Measurements from ENCODE around the gene ELP2.
"Not testable (repeated sequence)": the region's sequence is repeated elsewhere in the genome, so short reads cannot be mapped to it uniquely, and the experiment has no call there.

The ELP2 gene

GRCh38 chr18:36129300-36130038 is at the start of gene ELP2, which contains the start of gene SLC39A6:
ELP2 (plus strand) TSS chr18:36129899; CDS start chr18:36129934, 35 bp downstream.
SLC39A6 (minus strand) TSS chr18:36129340; CDS start chr18:36127007, 2,333 bp downstream.
- H3K27ac ChIP-seq (ENCODE audit: low read depth, low read length): peak within 1 kb of the TSS; percentile 100
- H3K9me3 ChIP-seq (ENCODE audit: control insufficient read depth in 1 of 2, low read length in 2 of 2): no peaks in the 10 kb centered on the region
- H3K36me3 ChIP-seq (ENCODE audit: control insufficient read depth in 1 of 2, insufficient read depth in 2 of 2, low read length in 2 of 2): peaks cover 3 to 11% of the 10 kb centered on the region in 2 donors
- peaks cover 14 to 27% of the 10 kb centered on the region in 2 donors for H3K4me1 ChIP-seq (ENCODE audit: control insufficient read depth in 1 of 2, insufficient read depth in 2 of 2, low read length in 2 of 2)
- H3K9ac ChIP-seq (ENCODE audit: low read depth in 1 of 2, low read length in 2 of 2): peak within 1 kb of the TSS; percentile 93 to 95
- H3K4me3 ChIP-seq (ENCODE audit: low read depth in 1 of 2, low read length in 2 of 2): peak within 1 kb of the TSS; percentile 91 to 99
- no peaks in the 10 kb centered on the region for H3K27me3 ChIP-seq (ENCODE audit: control insufficient read depth in 1 of 2, insufficient read depth in 2 of 2, low read length in 2 of 2)

- not testable (repeated sequence) for H3K4me3 ChIP-seq (ENCODE audit: low read depth in 1 of 2, low read length in 2 of 2); H3K36me3 ChIP-seq (ENCODE audit: control insufficient read depth in 1 of 2, insufficient read depth in 2 of 2, low read length in 2 of 2); H3K27ac ChIP-seq (ENCODE audit: low read depth, low read length); H3K4me1 ChIP-seq (ENCODE audit: control insufficient read depth in 1 of 2, insufficient read depth in 2 of 2, low read length in 2 of 2); H3K9me3 ChIP-seq (ENCODE audit: control insufficient read depth in 1 of 2, low read length in 2 of 2); H3K9ac ChIP-seq (ENCODE audit: low read depth in 1 of 2, low read length in 2 of 2); H3K27me3 ChIP-seq (ENCODE audit: control insufficient read depth in 1 of 2, insufficient read depth in 2 of 2, low read length in 2 of 2)
Measured at GRCh38 chr18:36081118-36081517, 48.6 kb upstream of the ELP2 start.

- no peaks in the 10 kb centered on the region for H3K36me3 ChIP-seq (ENCODE audit: control insufficient read depth in 1 of 2, insufficient read depth in 2 of 2, low read length in 2 of 2)
- H3K27ac ChIP-seq (ENCODE audit: low read depth, low read length): no peak overlapping the region
- H3K4me1 ChIP-seq (ENCODE audit: control insufficient read depth in 1 of 2, insufficient read depth in 2 of 2, low read length in 2 of 2): no peaks in the 10 kb centered on the region
- no peak overlapping the region for H3K4me3 ChIP-seq (ENCODE audit: low read depth in 1 of 2, low read length in 2 of 2)
- H3K27me3 ChIP-seq (ENCODE audit: control insufficient read depth in 1 of 2, insufficient read depth in 2 of 2, low read length in 2 of 2): no peaks in the 10 kb centered on the region
- no peak overlapping the region for H3K9ac ChIP-seq (ENCODE audit: low read depth in 1 of 2, low read length in 2 of 2)
- H3K9me3 ChIP-seq (ENCODE audit: control insufficient read depth in 1 of 2, low read length in 2 of 2): no peaks in the 10 kb centered on the region
Measured at GRCh38 chr18:36083729-36084128, 46.0 kb upstream of the ELP2 start.

- Histone ChIP-seq H3K9ac (ENCODE audit: low read depth in 1 of 2, low read length in 2 of 2) (no peak overlapping the region), H3K36me3 (ENCODE audit: control insufficient read depth in 1 of 2, insufficient read depth in 2 of 2, low read length in 2 of 2) (no peaks in the 10 kb centered on the region), H3K4me3 (ENCODE audit: low read depth in 1 of 2, low read length in 2 of 2) (no peak overlapping the region), H3K27ac (ENCODE audit: low read depth, low read length) (no peak overlapping the region), H3K4me1 (ENCODE audit: control insufficient read depth in 1 of 2, insufficient read depth in 2 of 2, low read length in 2 of 2) (no peaks in the 10 kb centered on the region), H3K27me3 (ENCODE audit: control insufficient read depth in 1 of 2, insufficient read depth in 2 of 2, low read length in 2 of 2) (no peaks in the 10 kb centered on the region), H3K9me3 (ENCODE audit: control insufficient read depth in 1 of 2, low read length in 2 of 2) (no peaks in the 10 kb centered on the region)
Measured at GRCh38 chr18:36085195-36085594, 44.5 kb upstream of the ELP2 start.

- Histone ChIP-seq H3K27me3 (ENCODE audit: control insufficient read depth in 1 of 2, insufficient read depth in 2 of 2, low read length in 2 of 2) (no peaks in the 10 kb centered on the region), H3K27ac (ENCODE audit: low read depth, low read length) (no peak overlapping the region), H3K4me3 (ENCODE audit: low read depth in 1 of 2, low read length in 2 of 2) (no peak overlapping the region), H3K9ac (ENCODE audit: low read depth in 1 of 2, low read length in 2 of 2) (no peak overlapping the region), H3K9me3 (ENCODE audit: control insufficient read depth in 1 of 2, low read length in 2 of 2) (no peaks in the 10 kb centered on the region), H3K36me3 (ENCODE audit: control insufficient read depth in 1 of 2, insufficient read depth in 2 of 2, low read length in 2 of 2) (no peaks in the 10 kb centered on the region), H3K4me1 (ENCODE audit: control insufficient read depth in 1 of 2, insufficient read depth in 2 of 2, low read length in 2 of 2) (no peaks in the 10 kb centered on the region)
Measured at GRCh38 chr18:36086186-36086585, 43.5 kb upstream of the ELP2 start.

GRCh38 chr18:36088256-36088655 is 41.4 kb upstream of the ELP2 start:
- Histone ChIP-seq H3K27ac (ENCODE audit: low read depth, low read length) (no peak overlapping the region), H3K9me3 (ENCODE audit: control insufficient read depth in 1 of 2, low read length in 2 of 2) (no peaks in the 10 kb centered on the region), H3K27me3 (ENCODE audit: control insufficient read depth in 1 of 2, insufficient read depth in 2 of 2, low read length in 2 of 2) (no peaks in the 10 kb centered on the region), H3K36me3 (ENCODE audit: control insufficient read depth in 1 of 2, insufficient read depth in 2 of 2, low read length in 2 of 2) (no peaks in the 10 kb centered on the region), H3K4me1 (ENCODE audit: control insufficient read depth in 1 of 2, insufficient read depth in 2 of 2, low read length in 2 of 2) (no peaks in the 10 kb centered on the region), H3K9ac (ENCODE audit: low read depth in 1 of 2, low read length in 2 of 2) (no peak overlapping the region), H3K4me3 (ENCODE audit: low read depth in 1 of 2, low read length in 2 of 2) (no peak overlapping the region)

GRCh38 chr18:36089001-36089400 is 40.7 kb upstream of the ELP2 start:
- Histone ChIP-seq H3K36me3 (ENCODE audit: control insufficient read depth in 1 of 2, insufficient read depth in 2 of 2, low read length in 2 of 2) (no peaks in the 10 kb centered on the region), H3K9ac (ENCODE audit: low read depth in 1 of 2, low read length in 2 of 2) (no peak overlapping the region), H3K4me1 (ENCODE audit: control insufficient read depth in 1 of 2, insufficient read depth in 2 of 2, low read length in 2 of 2) (no peaks in the 10 kb centered on the region), H3K27me3 (ENCODE audit: control insufficient read depth in 1 of 2, insufficient read depth in 2 of 2, low read length in 2 of 2) (no peaks in the 10 kb centered on the region), H3K9me3 (ENCODE audit: control insufficient read depth in 1 of 2, low read length in 2 of 2) (no peaks in the 10 kb centered on the region), H3K4me3 (ENCODE audit: low read depth in 1 of 2, low read length in 2 of 2) (no peak overlapping the region), H3K27ac (ENCODE audit: low read depth, low read length) (no peak overlapping the region)

GRCh38 chr18:36092116-36092515 is 37.6 kb upstream of the ELP2 start:
- not testable (repeated sequence) for H3K27me3 ChIP-seq (ENCODE audit: control insufficient read depth in 1 of 2, insufficient read depth in 2 of 2, low read length in 2 of 2); H3K9me3 ChIP-seq (ENCODE audit: control insufficient read depth in 1 of 2, low read length in 2 of 2); H3K36me3 ChIP-seq (ENCODE audit: control insufficient read depth in 1 of 2, insufficient read depth in 2 of 2, low read length in 2 of 2); H3K27ac ChIP-seq (ENCODE audit: low read depth, low read length); H3K4me1 ChIP-seq (ENCODE audit: control insufficient read depth in 1 of 2, insufficient read depth in 2 of 2, low read length in 2 of 2); H3K4me3 ChIP-seq (ENCODE audit: low read depth in 1 of 2, low read length in 2 of 2); H3K9ac ChIP-seq (ENCODE audit: low read depth in 1 of 2, low read length in 2 of 2)

GRCh38 chr18:36094431-36094830 is 35.3 kb upstream of the ELP2 start:
- Histone ChIP-seq H3K27ac (ENCODE audit: low read depth, low read length) (no peak overlapping the region), H3K4me3 (ENCODE audit: low read depth in 1 of 2, low read length in 2 of 2) (no peak overlapping the region), H3K27me3 (ENCODE audit: control insufficient read depth in 1 of 2, insufficient read depth in 2 of 2, low read length in 2 of 2) (no peaks in the 10 kb centered on the region), H3K36me3 (ENCODE audit: control insufficient read depth in 1 of 2, insufficient read depth in 2 of 2, low read length in 2 of 2) (no peaks in the 10 kb centered on the region), H3K9me3 (ENCODE audit: control insufficient read depth in 1 of 2, low read length in 2 of 2) (no peaks in the 10 kb centered on the region), H3K9ac (ENCODE audit: low read depth in 1 of 2, low read length in 2 of 2) (no peak overlapping the region), H3K4me1 (ENCODE audit: control insufficient read depth in 1 of 2, insufficient read depth in 2 of 2, low read length in 2 of 2) (no peaks in the 10 kb centered on the region)

GRCh38 chr18:36095936-36096519 is 33.7 kb upstream of the ELP2 start:
- no peaks in the 10 kb centered on the region for H3K36me3 ChIP-seq (ENCODE audit: control insufficient read depth in 1 of 2, insufficient read depth in 2 of 2, low read length in 2 of 2)
- no peak overlapping the region for H3K9ac ChIP-seq (ENCODE audit: low read depth in 1 of 2, low read length in 2 of 2)
- no peaks in the 10 kb centered on the region for H3K4me1 ChIP-seq (ENCODE audit: control insufficient read depth in 1 of 2, insufficient read depth in 2 of 2, low read length in 2 of 2)
- H3K27ac ChIP-seq (ENCODE audit: low read depth, low read length): no peak overlapping the region
- no peaks in the 10 kb centered on the region for H3K9me3 ChIP-seq (ENCODE audit: control insufficient read depth in 1 of 2, low read length in 2 of 2)
- H3K27me3 ChIP-seq (ENCODE audit: control insufficient read depth in 1 of 2, insufficient read depth in 2 of 2, low read length in 2 of 2): no peaks in the 10 kb centered on the region
- H3K4me3 ChIP-seq (ENCODE audit: low read depth in 1 of 2, low read length in 2 of 2): no peak overlapping the region
